PC-3 (cell line): ENCODE measurements around the gene AXIN2. TPM values are rescaled to one million over a fixed set of nuclear protein-coding genes. Genes with fewer than 3 reads are reported as not detected.

Source experiments
- ATAC-seq: fragments of 200-7000 bp; cut with Tn5 transposase; 2 replicates; pipeline ENCODE4 v1.9.1; 2020; ENCODE audit warnings: mild to moderate bottlenecking, moderate library complexity
- BruUV-seq: library from RNA; stranded (reverse); fragments of 400-500 nt; replicated peaks from 2 replicates; lab custom pipeline; 2021; lab: Mats Ljungman, UMichigan
- CTCF ChIA-PET: fragments of 300-600 bp; sonication (Branson Sonifier 250); formaldehyde crosslinking; loops from one replicate; lab custom pipeline; 2022; ENCODE audit warnings: antibody characterized with exemption; lab: Charles Lee
- POLR2A ChIA-PET: fragments of 300-600 bp; sonication (Branson Sonifier 250); formaldehyde crosslinking; loops from one replicate; lab custom pipeline; 2022; ENCODE audit warnings: antibody characterized with exemption; ENCODE audit not compliant: unreplicated experiment; lab: Charles Lee
- DNase-seq: peaks from one replicate; pipeline ENCODE4 v3.0.0-alpha.2; 2015
- H2AFZ ChIP-seq: fragments of 300-600 bp; sonication (generic); 2 replicates; pipeline ENCODE4 v1.6.0; 2016; ENCODE audit warnings: antibody characterized with exemption, low read length
- H3F3A ChIP-seq: fragments of 300-600 bp; sonication (generic); one replicate; pipeline ENCODE4 v1.6.0; 2017; ENCODE audit warnings: antibody characterized with exemption, low read length, control low read depth, mild to moderate bottlenecking; ENCODE audit not compliant: unreplicated experiment
- H3K27ac ChIP-seq: fragments of 300-600 bp; sonication (generic); 2 replicates; pipeline ENCODE4 v1.5.1; 2016; ENCODE audit warnings: mild to moderate bottlenecking, low read length
- H3K27me3 ChIP-seq: fragments of 300-600 bp; sonication (generic); 2 replicates; pipeline ENCODE4 v1.6.1; 2016; ENCODE audit warnings: low read length, mixed read lengths
- H3K36me3 ChIP-seq: fragments of 300-600 bp; sonication (generic); 2 replicates; pipeline ENCODE4 v1.6.1; 2016; ENCODE audit warnings: low read depth, mixed run types, low read length, mixed read lengths
- H3K4me1 ChIP-seq: fragments of 300-600 bp; sonication (generic); 2 replicates; pipeline ENCODE4 v1.5.1; 2016; ENCODE audit warnings: low read length; ENCODE audit not compliant: insufficient read depth
- H3K4me2 ChIP-seq: fragments of 300-600 bp; sonication (generic); 2 replicates; pipeline ENCODE4 v1.6.0; 2016; ENCODE audit warnings: low read length
- H3K4me3 ChIP-seq: fragments of 300-600 bp; sonication (generic); 2 replicates; pipeline ENCODE4 v1.5.1; 2016; ENCODE audit warnings: mild to moderate bottlenecking, low read length, mixed read lengths
- H3K79me2 ChIP-seq: fragments of 300-600 bp; sonication (generic); 2 replicates; pipeline ENCODE4 v1.6.1; 2017; ENCODE audit warnings: low read length, mixed read lengths
- H3K9ac ChIP-seq: fragments of 300-600 bp; sonication (generic); 2 replicates; pipeline ENCODE4 v1.6.0; 2016; ENCODE audit warnings: mild to moderate bottlenecking, low read length
- H3K9me2 ChIP-seq: fragments of 300-600 bp; sonication (generic); replicated peaks from 2 replicates; pipeline ENCODE4 v1.6.1; 2016; ENCODE audit warnings: mixed run types, low read length, mixed read lengths
- H3K9me3 ChIP-seq: fragments of 300-600 bp; sonication (generic); 2 replicates; pipeline ENCODE4 v1.6.1; 2016; ENCODE audit warnings: low read length, mixed read lengths
- H4K20me1 ChIP-seq: fragments of 300-600 bp; sonication (generic); 2 replicates; pipeline ENCODE4 v1.6.1; 2016; ENCODE audit warnings: low read length, mixed read lengths
- CTCF ChIP-seq: fragments of 300-600 bp; sonication (generic); conservative IDR thresholded peaks from 2 replicates; pipeline ENCODE4 v1.5.1; 2017; ENCODE audit warnings: antibody characterized with exemption, low read depth, mild to moderate bottlenecking, low read length
- EZH2 ChIP-seq: fragments of 300-600 bp; sonication (generic); IDR thresholded peaks from one replicate; pipeline ENCODE4 v1.6.1; 2017; ENCODE audit warnings: antibody characterized with exemption, mild to moderate bottlenecking, low read length; ENCODE audit not compliant: unreplicated experiment
- EZH2phosphoT487 ChIP-seq: fragments of 300-600 bp; sonication (generic); IDR thresholded peaks from 2 replicates; pipeline ENCODE4 v1.6.1; 2018; ENCODE audit warnings: mild to moderate bottlenecking, antibody characterized with exemption, low read length, borderline replicate concordance
- intact Hi-C: fragments of 100-400 bp; cut with micrococcal nuclease; formaldehyde crosslinking; loops from 2 replicates; pipeline ENCODE4 v1.9.0; 2023
- total RNA-seq: library from RNA; depleted of rRNA; stranded (reverse); fragments of >200 nt; gene quantifications from 2 replicates; pipeline ENCODE4 v1.2.3, GENCODE V29; 2014

The AXIN2 gene
- total RNA-seq, 1 experiment from 2014 or later = 2.0 TPM

- intact Hi-C loops = no loop called here
- H3K4me1 ChIP-seq = no peaks in the 10 kb centered on the region
- H3K27me3 ChIP-seq = peaks cover 18% of the 10 kb centered on the region
- no peaks in the 10 kb centered on the region for H3K36me3 ChIP-seq
- CTCF ChIA-PET = no interaction called here
- H3K9me2 ChIP-seq = no peaks in the 10 kb centered on the region
- H3K9me3 ChIP-seq = no peaks in the 10 kb centered on the region
- no peak overlapping the region for H3K27ac ChIP-seq
- no peaks in the 10 kb centered on the region for H4K20me1 ChIP-seq
- H3K4me3 ChIP-seq = no peak overlapping the region
- no TSS peak for BruUV-seq
- no peak overlapping the region for H3K4me2 ChIP-seq
- H3K9ac ChIP-seq = no peak overlapping the region
- TF ChIP-seq CTCF (no peak), EZH2 (no peak), EZH2phosphoT487 (no peak)
- POLR2A ChIA-PET = no interaction called here
- ATAC-seq (no peak), DNase-seq (no peak)
- H3F3A ChIP-seq = no peaks in the 10 kb centered on the region
- H2AFZ ChIP-seq = no peak overlapping the region
- H3K79me2 ChIP-seq = no peaks in the 10 kb centered on the region
Measured at GRCh38 chr17:65483438-65483837, 78.0 kb downstream of the AXIN2 start.

- BruUV-seq = no TSS peak
- no peak overlapping the region for H3K4me2 ChIP-seq
- ChIA-PET POLR2A (no interaction called here), CTCF (no interaction called here)
- peaks cover 18% of the 10 kb centered on the region for H3K27me3 ChIP-seq
- no peaks in the 10 kb centered on the region for H3K36me3 ChIP-seq
- ATAC-seq (no peak), DNase-seq (no peak)
- no peaks in the 10 kb centered on the region for H3K79me2 ChIP-seq
- no peak overlapping the region for H3K4me3 ChIP-seq
- intact Hi-C loops = no loop called here
- no peaks in the 10 kb centered on the region for H4K20me1 ChIP-seq
- H3F3A ChIP-seq = no peaks in the 10 kb centered on the region
- no peak overlapping the region for H3K9ac ChIP-seq
- H2AFZ ChIP-seq = no peak overlapping the region
- no peaks in the 10 kb centered on the region for H3K4me1 ChIP-seq
- no peaks in the 10 kb centered on the region for H3K9me2 ChIP-seq
- no peaks in the 10 kb centered on the region for H3K9me3 ChIP-seq
- no peak for TF ChIP-seq EZH2
- TF ChIP-seq CTCF = no peak
- TF ChIP-seq EZH2phosphoT487 = no peak
- no peak overlapping the region for H3K27ac ChIP-seq
Measured at GRCh38 chr17:65482201-65482600, 79.2 kb downstream of the AXIN2 start.

- peaks cover 23% of the 10 kb centered on the region for H3K27me3 ChIP-seq
- intact Hi-C loops = no loop called here
- BruUV-seq = no TSS peak
- H3K4me2 ChIP-seq = no peak overlapping the region
- no peak overlapping the region for H3K4me3 ChIP-seq
- no peaks in the 10 kb centered on the region for H3K9me2 ChIP-seq
- DNase-seq = no peak
- no peaks in the 10 kb centered on the region for H3K4me1 ChIP-seq
- CTCF ChIA-PET = no interaction called here
- H2AFZ ChIP-seq = no peak overlapping the region
- TF ChIP-seq EZH2phosphoT487 = no peak
- no peak for TF ChIP-seq CTCF
- TF ChIP-seq EZH2 = no peak
- H3F3A ChIP-seq = no peaks in the 10 kb centered on the region
- H3K79me2 ChIP-seq = no peaks in the 10 kb centered on the region
- POLR2A ChIA-PET = no interaction called here
- H3K9ac ChIP-seq = no peak overlapping the region
- H4K20me1 ChIP-seq = no peaks in the 10 kb centered on the region
- no peak overlapping the region for H3K27ac ChIP-seq
- no peaks in the 10 kb centered on the region for H3K9me3 ChIP-seq
- H3K36me3 ChIP-seq = no peaks in the 10 kb centered on the region
- no peak for ATAC-seq
Measured at GRCh38 chr17:65479282-65479681, 82.2 kb downstream of the AXIN2 start.
